T-helper 1 cell (primary cell): ENCODE data around the gene PRMT2.
A peak's percentile ranks its signal among the peaks of the same experiment; 100 is the strongest.
"Not testable (repeated sequence)": the region's sequence is repeated elsewhere in the genome, so short reads cannot be mapped to it uniquely, and the experiment has no call there.

ENCODE experiments used
- DNase-seq, 5 donors: peaks; one replicate each; pipeline ENCODE4 v3.0.0-alpha.2; 2012 to 2020

PRMT2 gene

GRCh38 chr21:46618738-46619379 is 16.6 kb upstream of the PRMT2 start:
- DNase-seq, result no peak

- DNase-seq, result no peak
Measured at GRCh38 chr21:46619846-46620245, 15.6 kb upstream of the PRMT2 start.

GRCh38 chr21:46620846-46621245 is 14.6 kb upstream of the PRMT2 start:
- DNase-seq, result no peak

GRCh38 chr21:46621457-46622182 is 13.9 kb upstream of the PRMT2 start:
- DNase-seq, result no peak

- DNase-seq, result peak in 3 of 5 donors; percentile 13 to 41 (median 21)
Measured at GRCh38 chr21:46622226-46622625, 13.2 kb upstream of the PRMT2 start.

- no peak for DNase-seq
Measured at GRCh38 chr21:46624050-46624449, 11.4 kb upstream of the PRMT2 start.

GRCh38 chr21:46625759-46626158 is 9.7 kb upstream of the PRMT2 start:
- no peak for DNase-seq

- DNase-seq, result peak in 2 of 5 donors; percentile 24 to 44
Measured at GRCh38 chr21:46626536-46626935, 8.9 kb upstream of the PRMT2 start.

GRCh38 chr21:46626975-46627501 is 8.4 kb upstream of the PRMT2 start:
- no peak for DNase-seq

- no peak for DNase-seq
Measured at GRCh38 chr21:46627726-46628125, 7.7 kb upstream of the PRMT2 start.

- no peak for DNase-seq
Measured at GRCh38 chr21:46628868-46629267, 6.6 kb upstream of the PRMT2 start.

GRCh38 chr21:46630915-46631314 is 4.6 kb upstream of the PRMT2 start:
- not testable (repeated sequence) for DNase-seq

GRCh38 chr21:46633566-46633965 is 1.9 kb upstream of the PRMT2 start:
- peak in 1 of 5 donors; percentile 32 for DNase-seq

- peak in 1 of 5 donors; percentile 9 for DNase-seq
Measured at GRCh38 chr21:46634427-46634826, 1.0 kb upstream of the PRMT2 start.

GRCh38 chr21:46634966-46635323 is 529 bp upstream of the PRMT2 start:
- peak in 1 of 5 donors; percentile 67 for DNase-seq

- no peak for DNase-seq
Measured at GRCh38 chr21:46636181-46636512, 673 bp downstream of the PRMT2 start.

- DNase-seq, result peak in 1 of 5 donors; percentile 12
Measured at GRCh38 chr21:46636550-46637285, 1.2 kb downstream of the PRMT2 start.

GRCh38 chr21:46637952-46638746 is 2.7 kb downstream of the PRMT2 start:
- peak in 1 of 5 donors; percentile 30 for DNase-seq

GRCh38 chr21:46639489-46640386 is 4.3 kb downstream of the PRMT2 start:
- no peak for DNase-seq

- no peak for DNase-seq
Measured at GRCh38 chr21:46641656-46642055, 6.2 kb downstream of the PRMT2 start.

GRCh38 chr21:46643379-46644177 is 8.1 kb downstream of the PRMT2 start:
- no peak for DNase-seq
